Measurements from ENCODE around the gene SLC16A11. TPM values are rescaled to one million over a fixed set of nuclear protein-coding genes. Genes with fewer than 3 reads are reported as not detected.
"Not testable (repeated sequence)": the region's sequence is repeated elsewhere in the genome, so short reads cannot be mapped to it uniquely, and the experiment has no call there.

SLC16A11 gene
- total RNA-seq, 1 donor from 2014 or later: 3.6 TPM

GRCh38 chr17:6994118-6994598 lies 49.7 kb downstream of the SLC16A11 start:
- TF ChIP-seq CTCF (IDR thresholded peaks at IDR 0.05): no peak
- ATAC-seq (ENCODE audit: low read depth): no peak

GRCh38 chr17:6993613-6994056 lies 50.3 kb downstream of the SLC16A11 start:
- ATAC-seq (ENCODE audit: low read depth); intact Hi-C loops (cut with micrococcal nuclease): not testable (repeated sequence)
- CTCF ChIA-PET: interaction anchor here (1.9 kb wide), 1 partner anchor 11 kb away, joined by 5 read pairs; no protein-coding TSS in a partner anchor

More at GRCh38 chr17:6994118-6994598, 49.7 kb downstream of the SLC16A11 start:
- intact Hi-C loops (cut with micrococcal nuclease): no loop called here
- Mint-ChIP-seq H3K9me3 (no peaks in the 10 kb centered on the region), H3K27me3 (no peaks in the 10 kb centered on the region), H3K4me3 (no peak overlapping the region), H3K4me1 (peaks cover 2% of the 10 kb centered on the region), H3K27ac (no peak overlapping the region), H3K36me3 (ENCODE audit: low read depth) (peaks cover 25% of the 10 kb centered on the region)
- ChIA-PET POLR2A (interaction anchor here (0.6 kb wide), 1 partner anchor 1508 kb away, joined by 3 read pairs; the partner anchor contains the start of gene DERL2), CTCF (interaction anchor here (1.9 kb wide), 1 partner anchor 10 kb away, joined by 5 read pairs; no protein-coding TSS in a partner anchor)
- DNase-seq: no peak

More at GRCh38 chr17:6993613-6994056, 50.3 kb downstream of the SLC16A11 start:
- H3K36me3 Mint-ChIP-seq (ENCODE audit: low read depth): peaks cover 20% of the 10 kb centered on the region
- H3K4me1 Mint-ChIP-seq, H3K27me3 Mint-ChIP-seq, DNase-seq, H3K9me3 Mint-ChIP-seq, H3K4me3 Mint-ChIP-seq, H3K27ac Mint-ChIP-seq: not testable (repeated sequence)
- POLR2A ChIA-PET: interaction anchor here (0.6 kb wide), 1 partner anchor 1508 kb away, joined by 3 read pairs; the partner anchor contains the start of gene DERL2

Other genes with a start within 250 kb of the SLC16A11 start
- gene TEKT1, start 212.4 kb downstream of the SLC16A11 start, total RNA-seq: not detected in 2 replicates
- not detected in 2 replicates for gene ALOX12, start 48.0 kb downstream of the SLC16A11 start, total RNA-seq
- 130 and 140 TPM in 2 replicates for gene RNASEK, start 31.5 kb downstream of the SLC16A11 start, total RNA-seq
- 0.31 and 0.88 TPM in 2 replicates for gene BCL6B, start 21.0 kb downstream of the SLC16A11 start, total RNA-seq
- gene SLC16A13, start 8.1 kb downstream of the SLC16A11 start, total RNA-seq: 10.4 and 11.8 TPM in 2 replicates
- not detected in 2 replicates for gene CLEC10A, start 36.2 kb upstream of the SLC16A11 start, total RNA-seq
- not detected in 2 replicates for gene ASGR2, start 70.7 kb upstream of the SLC16A11 start, total RNA-seq
- not detected in 2 replicates for gene ASGR1, start 135.3 kb upstream of the SLC16A11 start, total RNA-seq
- 3.9 and 5.0 TPM in 2 replicates for gene DLG4, start 175.7 kb upstream of the SLC16A11 start, total RNA-seq
- 438 and 469 TPM in 2 replicates for gene ACADVL, start 175.8 kb upstream of the SLC16A11 start, total RNA-seq
- 56.1 and 64.6 TPM in 2 replicates for gene DVL2, start 190.4 kb upstream of the SLC16A11 start, total RNA-seq
- gene PHF23, start 195.4 kb upstream of the SLC16A11 start, total RNA-seq: 45.5 and 46.6 TPM in 2 replicates
- gene GABARAP, start 198.4 kb upstream of the SLC16A11 start, total RNA-seq: 291 and 325 TPM in 2 replicates
- gene CTDNEP1, start 207.6 kb upstream of the SLC16A11 start, total RNA-seq: 165 and 168 TPM in 2 replicates
- 49.2 and 53.6 TPM in 2 replicates for gene ELP5, start 208.1 kb upstream of the SLC16A11 start, total RNA-seq
- gene CLDN7, start 218.4 kb upstream of the SLC16A11 start, total RNA-seq: 1.1 and 1.8 TPM in 2 replicates
- gene SLC2A4, start 237.6 kb upstream of the SLC16A11 start, total RNA-seq: not detected in 2 replicates